Stimulated activated CD4-positive, alpha-beta T cell treated with anti-CD3 and anti-CD28 coated beads, TNF-alpha, amount 100 ng/mL, for 48 hours (primary cell): ENCODE measurements around the gene SIRT2.
"Not testable (repeated sequence)": the region's sequence is repeated elsewhere in the genome, so short reads cannot be mapped to it uniquely, and the experiment has no call there.

Experiments used
- DNase-seq, 3 donors: peaks; one replicate each; pipeline ENCODE4 v3.0.0-alpha.2; 2020; ENCODE audit warnings: low read depth in 3 of 3

Gene SIRT2

DNA sequence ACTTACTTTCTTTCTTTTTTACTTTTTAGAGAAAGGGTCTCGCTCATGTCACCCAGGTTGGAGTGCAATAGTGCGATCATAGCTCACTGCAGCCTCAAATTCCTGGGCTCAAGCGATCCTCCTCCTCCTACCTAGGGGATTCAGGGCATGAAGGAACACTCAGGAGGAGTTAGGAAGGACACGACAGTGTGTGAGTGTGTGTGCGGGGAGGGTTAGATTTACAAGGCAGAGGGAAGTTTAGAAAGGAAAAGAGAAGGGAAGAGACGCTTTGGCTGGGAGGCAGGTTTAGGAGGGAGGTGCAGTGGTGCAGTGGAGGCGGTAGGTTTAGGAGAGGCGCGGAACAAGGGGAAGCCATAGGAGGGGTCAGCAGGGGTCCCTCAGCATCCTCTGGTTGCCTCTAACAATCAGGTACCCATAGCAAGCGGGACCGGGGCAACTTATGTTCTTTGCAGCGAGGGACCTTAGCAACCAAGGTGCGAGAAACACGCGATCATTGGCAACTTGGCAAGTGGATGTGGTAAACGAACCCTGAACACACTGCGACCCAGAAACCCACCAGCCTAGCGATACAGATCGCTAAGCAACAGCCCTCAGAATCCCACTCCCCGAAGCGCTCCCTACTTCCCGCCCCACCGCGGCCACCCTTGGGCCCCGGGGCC, 501 bp downstream of the SIRT2 start:
- no peak for DNase-seq

DNA sequence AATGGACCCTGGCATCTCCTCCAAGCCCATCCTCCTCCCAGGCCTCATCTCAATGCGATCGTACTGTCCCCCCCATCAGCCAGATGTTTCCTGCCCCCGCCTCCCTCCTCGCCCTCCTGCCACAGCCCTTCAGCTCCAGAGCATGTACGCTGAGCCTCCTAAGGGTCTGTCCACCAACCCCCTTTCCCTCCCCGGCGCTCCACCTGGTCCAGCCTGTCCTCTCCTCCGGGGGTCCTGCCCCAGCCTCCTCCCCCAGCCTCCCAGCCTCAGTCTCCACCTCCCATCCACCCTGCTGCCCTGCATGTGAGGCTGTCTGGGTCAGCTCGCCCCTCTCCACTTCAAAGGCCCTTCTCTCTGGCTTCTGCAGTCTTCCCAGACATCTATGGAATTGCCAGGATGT, 4.5 kb downstream of the SIRT2 start:
- no peak for DNase-seq

DNA sequence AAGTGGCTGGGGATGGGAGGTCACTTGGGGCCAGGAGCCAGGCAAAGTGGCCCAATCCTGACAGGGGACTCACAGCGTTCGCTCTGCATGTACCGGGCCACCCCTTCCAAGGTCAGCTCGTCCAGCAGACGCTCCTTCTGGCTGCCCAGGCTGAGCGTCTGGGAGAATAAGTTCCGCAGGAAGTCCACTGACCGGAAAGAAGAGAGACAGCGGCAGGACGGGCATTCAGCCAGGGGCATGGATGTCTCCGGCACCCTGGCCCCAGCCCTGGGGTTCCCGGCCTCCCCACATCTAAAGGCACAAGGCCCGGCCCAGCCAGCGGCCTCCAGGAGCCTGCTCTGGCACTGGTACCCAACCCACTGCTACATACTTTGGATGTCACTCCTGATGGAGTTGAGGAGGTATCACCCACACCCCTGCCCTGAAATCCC, 6.1 kb downstream of the SIRT2 start:
- DNase-seq, result no peak

DNA sequence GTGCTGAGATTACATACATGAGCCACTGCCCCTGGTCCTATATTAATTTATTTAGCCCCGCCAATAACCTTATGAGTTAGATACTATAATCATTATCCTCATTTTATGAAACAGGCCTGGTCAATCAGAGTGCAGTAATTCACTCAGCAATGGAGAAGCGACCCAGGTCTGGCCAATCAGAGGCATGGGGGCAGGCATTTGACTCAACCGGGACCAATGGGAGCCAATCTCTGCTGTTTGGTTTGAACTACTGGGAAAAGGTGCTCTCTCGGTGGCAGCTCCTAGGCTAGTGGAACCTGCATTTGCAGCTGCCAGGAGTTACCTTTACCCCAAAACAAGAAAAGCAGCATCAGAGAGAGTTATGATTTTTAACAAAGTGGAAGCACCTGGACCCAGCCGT, 6.6 kb downstream of the SIRT2 start:
- no peak for DNase-seq

DNA sequence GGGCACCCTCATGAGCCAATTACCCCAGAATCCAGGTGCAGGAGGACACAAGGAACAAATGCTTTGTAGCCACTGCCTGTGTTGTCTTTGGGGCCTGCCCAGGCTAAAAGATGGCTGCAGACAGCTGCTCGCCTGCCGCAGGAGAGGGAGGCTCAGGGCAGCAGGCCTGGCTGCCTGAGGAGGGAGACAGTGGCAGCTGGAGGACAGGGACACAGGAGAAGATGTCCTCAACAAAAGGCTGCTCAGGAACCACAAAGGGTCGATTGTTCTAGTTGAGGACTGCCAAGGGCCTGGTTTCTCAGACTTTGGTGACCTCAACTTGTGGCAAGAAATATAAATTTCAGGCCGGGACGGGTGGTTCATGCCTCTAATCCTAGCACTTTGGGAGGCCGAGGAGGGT, 7.6 kb downstream of the SIRT2 start:
- no peak for DNase-seq

DNA sequence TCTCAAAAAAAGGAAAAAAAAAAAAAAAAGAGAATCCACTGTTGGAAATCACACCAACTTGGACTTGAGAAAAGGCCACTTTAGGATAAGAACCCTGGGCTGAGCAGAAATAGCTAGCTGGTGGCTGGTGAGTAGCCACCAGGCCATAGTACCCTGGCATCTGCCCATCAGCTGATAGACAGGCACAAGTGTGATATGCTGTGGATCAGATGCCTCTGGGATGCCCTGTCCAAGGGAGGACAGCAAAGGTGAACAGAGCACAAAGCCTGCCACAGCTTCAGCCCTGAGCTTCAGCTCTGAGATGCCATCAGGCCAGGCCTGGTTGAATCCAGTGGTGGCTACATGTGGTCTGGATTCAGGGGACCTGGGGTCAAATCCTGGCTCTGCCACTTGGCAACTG, 8.7 kb downstream of the SIRT2 start:
- DNase-seq, result no peak

DNA sequence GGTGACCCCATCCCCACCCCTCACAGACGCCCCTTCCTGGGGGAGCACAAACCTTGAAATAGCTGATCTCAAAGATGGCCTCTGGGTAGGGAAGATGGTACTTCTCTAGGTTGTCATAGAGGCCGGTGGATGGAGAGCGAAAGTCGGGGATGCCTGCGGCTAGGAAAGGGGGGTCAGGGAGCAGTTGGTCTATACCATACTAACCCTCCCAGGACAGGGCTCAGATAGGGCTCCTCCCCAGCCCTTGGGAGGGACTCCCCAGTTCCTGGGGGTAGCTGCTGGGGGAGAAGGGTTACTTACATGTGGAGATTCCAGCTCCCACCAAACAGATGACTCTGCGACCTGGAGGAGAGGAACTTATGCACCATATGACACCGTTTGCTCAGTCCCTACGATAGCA, 9.6 kb downstream of the SIRT2 start:
- DNase-seq, result no peak

DNA sequence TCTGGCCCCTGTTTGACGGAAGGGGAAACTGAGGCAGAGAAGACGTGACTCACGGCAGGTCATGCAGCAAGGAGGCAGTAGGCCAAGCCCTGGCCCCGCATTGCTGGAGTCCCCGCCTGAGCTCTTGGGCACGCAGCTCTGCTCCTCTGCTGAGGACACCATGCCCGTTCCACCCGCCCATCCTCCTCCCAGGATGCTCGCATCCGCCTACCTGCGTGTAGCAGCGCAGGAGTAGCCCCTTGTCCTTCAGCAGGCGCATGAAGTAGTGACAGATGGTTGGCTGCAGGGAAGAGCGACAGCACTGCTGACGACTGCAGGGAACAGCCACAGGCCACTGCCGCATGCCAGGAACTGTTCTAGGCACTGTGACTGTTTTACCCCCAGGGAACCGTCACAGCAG, 10.5 kb downstream of the SIRT2 start:
- DNase-seq, result no peak

DNA sequence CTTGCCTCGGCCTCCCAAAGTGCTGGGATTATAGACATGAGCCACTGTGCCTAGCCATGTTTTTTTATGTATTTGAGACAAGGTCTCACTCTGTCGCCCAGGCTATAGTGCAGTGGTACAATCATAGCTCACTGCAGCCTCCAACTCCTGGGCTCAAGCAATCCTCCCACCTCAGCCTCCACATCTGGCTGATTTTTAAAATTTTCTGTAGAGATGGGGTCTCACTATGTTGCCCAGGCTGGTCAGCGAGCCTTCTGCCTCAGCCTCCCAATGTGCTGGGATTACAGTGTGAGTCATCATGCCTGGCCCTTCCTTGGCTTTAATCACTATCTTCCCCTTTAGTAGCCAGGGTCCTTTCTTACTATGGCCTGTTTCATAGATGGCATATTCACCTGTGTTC, 14.7 kb downstream of the SIRT2 start:
- not testable (repeated sequence) for DNase-seq

DNA sequence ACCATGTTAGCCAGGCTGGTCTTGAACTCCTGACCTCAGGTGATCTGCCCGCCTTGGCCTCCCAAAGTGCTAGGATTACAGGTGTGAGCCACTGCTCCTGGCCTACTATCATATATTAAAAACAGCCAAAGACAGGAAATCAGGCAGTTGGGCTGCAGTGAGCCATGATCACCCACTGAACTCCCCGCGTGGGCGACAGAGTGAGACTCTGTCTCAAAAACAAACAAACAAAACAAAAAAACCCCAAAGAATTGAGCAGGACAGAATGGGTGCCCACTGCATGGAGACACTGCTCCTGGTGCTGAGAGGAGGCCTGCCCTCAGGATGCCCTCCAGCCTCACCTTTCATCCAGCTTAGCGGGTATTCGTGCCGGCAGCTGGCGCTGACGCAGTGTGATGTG, 16.1 kb downstream of the SIRT2 start:
- no peak for DNase-seq

DNA sequence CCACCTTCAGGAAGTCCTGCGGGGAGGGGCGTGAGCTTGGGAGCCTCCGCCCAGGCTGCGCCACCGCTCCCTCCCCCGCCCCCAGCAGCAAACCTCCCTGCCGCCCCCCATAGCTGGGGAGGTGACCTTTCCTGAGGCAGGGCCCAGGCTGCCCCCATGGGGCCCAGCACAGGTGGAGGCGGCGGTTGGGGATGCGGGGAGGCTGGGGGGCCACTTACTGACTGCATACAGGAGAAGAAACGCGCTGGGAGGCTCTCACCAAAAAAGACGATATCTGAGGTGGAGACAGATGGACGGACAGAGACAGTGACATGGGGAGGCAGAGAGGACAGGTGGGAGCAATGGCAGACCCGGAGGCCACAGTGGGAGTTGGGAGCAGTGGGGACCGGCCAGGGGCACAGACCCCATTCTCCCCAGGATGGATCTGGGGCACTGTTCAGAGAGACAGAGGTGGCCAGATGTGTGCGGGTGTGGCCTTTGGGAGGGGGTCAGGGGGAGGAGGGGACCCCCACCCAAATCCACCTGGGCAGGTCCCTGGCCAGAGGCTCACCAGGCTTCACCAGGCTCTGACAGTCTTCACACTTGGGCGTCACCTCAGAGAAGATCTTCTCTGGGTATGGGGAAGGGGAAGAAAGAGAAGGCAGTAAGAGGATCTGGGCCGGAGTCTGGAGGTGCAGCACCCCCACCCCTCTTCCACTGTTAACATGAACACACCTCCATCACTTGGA, 18.4 kb downstream of the SIRT2 start:
- DNase-seq, result no peak

DNA sequence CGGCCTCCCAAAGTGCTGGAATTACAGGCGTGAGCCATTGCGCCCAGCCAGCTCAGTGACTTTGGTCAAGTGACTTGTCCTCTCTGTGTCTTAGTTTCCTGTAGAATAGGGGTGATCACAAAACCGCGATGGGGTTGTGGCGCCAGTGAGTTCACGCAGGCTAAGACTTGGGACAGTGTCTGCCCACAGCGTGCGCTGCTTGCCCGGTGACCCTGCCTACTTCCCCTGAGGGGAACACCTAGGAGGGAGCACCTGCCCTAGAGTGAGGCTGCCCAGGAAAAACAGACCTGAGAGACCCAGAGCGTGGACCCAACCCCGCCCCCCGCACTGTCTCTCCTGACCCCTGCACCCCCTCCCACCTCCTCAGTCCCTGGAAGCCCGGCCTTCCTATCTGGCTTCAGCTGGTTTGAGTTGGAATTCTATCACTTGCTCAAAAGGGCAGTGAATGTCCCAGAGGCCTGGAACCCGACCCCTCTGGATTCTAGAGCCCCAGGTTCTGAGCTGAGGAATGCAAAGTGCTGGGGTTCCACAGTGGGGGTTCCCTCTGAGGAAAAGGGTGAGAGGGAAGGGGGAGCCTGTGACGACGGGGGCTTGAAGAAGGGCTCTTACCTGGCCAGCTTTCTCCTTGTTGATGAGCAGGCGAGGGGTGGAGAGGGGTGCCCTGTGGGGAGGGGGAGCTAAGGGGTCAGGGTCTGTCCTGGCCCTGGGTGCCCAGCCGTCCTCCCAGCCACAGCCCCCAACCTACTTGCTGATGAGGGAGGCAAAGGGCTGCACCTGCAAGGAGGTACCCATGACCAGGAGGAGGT, 19.1 kb downstream of the SIRT2 start:
- DNase-seq, result no peak

DNA sequence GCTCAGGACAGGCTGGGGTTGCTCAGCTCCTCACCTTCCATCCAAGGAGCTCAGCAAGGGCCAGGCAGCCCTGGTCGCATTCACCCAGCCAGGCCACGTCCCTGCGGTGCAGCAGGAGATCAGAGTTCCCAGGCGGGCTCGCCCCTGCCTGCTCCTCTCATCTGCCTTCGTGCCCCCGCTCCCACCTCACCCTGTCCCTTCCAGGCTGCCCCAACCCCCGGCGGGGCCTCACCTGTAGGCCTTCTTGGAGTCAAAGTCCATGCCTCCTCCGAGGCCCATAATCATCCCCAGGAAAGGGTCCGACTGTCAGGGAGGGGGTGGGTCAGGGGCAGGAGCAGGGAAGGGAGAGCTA, 20.0 kb downstream of the SIRT2 start:
- DNase-seq, result no peak

DNA sequence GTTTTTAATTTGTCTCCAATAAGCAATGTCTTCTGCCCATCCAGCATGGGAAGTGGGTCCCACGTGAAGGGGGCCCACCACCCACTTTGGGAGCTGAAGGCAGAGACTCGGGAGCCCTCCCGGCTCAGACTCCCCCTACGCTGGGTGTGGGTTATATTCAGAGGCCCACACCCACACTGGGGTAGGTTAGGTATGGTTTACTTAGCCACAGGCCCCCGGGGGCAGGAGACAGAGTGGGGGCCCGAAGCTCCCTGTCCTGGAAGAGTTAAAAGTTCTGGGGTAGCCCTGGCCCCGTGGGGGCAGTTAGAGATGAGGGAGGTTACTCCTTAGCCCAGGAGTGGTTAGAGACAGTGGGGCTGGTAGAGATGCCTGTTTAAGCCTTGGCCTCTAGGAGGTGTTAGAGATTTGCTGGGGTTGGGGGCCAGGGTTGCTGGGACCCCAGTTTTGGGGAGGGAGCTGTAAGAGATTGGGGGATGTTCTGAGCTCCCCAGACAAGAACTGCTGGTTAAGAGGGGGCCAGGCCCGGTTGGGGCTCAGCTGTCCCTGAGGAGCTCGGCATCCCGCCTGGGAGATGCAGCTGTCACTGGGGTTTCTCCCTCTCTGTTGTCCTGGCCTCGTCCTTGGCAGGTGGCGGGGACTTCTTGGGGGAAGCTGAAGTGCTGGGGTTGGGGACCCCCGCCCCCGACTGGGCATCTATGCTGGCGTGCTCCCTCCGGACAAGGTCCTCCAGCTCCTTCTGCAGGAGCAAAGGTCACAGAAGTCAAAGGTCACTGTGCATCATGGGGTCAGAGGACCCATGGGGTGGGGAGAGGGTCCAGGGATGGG, 20.6 kb downstream of the SIRT2 start:
- DNase-seq, result no peak

DNA sequence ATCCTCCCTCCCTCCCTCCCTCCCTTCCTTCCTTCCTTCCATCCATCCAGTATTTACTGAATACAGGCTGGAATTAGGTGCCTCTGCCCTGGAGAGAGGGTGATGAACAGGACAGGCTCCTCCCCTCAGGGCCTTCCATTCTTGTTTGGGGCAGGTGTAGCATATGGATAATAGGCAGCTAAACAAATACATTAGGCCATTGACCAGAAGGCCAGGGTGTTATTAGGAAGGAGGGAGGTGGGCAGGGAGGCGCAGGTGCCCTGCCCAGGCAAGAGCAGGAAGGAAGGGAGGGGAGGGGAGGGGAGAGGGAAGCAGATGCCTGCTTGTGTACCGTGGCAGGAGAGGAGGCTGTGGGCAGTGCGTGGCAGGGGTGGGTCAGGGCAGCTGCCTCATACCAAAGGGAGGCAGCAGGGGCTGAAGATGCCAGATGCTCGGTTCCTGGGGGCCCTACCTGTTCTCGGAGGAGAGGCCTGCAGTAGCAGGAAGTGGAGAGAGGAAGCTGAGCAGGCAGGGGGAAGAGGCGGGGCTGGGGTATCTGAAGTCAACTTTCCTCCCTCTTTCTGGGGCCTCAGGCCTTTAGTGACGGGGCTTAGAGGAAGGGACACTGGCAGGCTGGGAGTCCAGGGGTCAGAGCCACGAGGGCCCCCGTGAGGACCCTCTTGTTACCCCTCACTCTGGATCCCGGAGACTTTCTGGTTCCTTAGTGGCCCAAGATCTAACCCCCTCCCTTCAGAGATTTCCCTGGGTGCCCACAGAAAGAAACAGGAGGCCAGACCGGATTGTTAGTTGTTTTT, 21.4 kb downstream of the SIRT2 start, which contains the start of gene RINL:
RINL (minus strand) TSS at position 495 of the 794 bp plus-strand sequence. CDS start 1,533 bp downstream, outside the sequence.
- peak; percentile 37 to 70 (median 41) for DNase-seq

DNA sequence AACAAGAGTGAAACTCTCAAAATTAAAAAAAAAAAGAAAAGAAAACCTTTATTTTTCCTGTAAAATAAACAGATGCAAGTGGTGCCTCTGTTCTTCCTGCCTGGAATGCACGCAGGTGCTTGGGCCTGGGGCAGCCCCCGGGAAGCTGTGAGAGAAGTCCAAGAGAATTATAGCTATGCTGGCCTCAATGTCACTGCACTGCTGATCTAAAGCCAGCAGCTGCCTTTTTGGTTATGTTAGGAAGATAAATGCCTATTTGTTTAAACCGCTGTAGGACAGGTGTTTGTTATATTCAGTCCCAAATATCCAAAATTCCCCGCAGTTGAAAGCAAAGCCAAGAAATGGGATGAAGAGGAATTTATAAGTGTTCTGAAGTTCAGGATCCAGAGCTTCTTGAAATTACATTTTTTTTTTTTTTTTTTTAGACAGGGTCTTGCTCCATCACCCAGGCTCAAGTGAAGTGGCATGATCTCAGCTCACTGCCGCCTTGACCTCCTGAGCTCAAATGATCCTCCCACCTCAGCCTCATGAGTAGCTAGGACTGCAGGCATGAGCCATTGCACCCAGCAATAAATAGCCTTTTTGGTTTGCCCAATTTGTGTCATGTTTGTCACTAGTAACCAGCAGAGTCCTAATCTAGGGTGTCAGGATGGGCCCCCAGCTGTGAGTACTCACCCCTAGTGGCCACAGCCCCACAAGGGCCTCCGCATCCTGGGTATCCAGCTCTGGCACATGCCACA, 23.6 kb downstream of the SIRT2 start:
- no peak for DNase-seq

DNA sequence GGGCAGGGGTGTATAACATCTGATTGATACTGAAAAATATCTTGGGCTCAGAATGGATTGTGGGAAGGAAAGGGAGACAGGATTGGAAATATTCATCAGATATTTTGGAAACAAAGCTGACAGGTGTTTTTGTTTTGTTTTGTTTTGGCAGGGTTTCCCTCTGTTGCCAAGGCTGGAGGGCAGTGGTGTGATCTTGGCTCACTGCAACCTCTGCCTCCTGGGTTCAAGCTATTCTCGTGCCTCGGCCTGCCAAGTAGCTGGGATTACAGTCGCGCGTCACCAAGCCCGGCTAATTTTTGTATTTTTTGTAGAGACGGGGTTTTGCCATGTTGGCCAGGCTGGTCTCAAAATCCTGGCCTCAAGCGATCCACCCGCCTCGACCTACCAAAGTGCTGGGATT, 26.0 kb downstream of the SIRT2 start:
- not testable (repeated sequence) for DNase-seq

DNA sequence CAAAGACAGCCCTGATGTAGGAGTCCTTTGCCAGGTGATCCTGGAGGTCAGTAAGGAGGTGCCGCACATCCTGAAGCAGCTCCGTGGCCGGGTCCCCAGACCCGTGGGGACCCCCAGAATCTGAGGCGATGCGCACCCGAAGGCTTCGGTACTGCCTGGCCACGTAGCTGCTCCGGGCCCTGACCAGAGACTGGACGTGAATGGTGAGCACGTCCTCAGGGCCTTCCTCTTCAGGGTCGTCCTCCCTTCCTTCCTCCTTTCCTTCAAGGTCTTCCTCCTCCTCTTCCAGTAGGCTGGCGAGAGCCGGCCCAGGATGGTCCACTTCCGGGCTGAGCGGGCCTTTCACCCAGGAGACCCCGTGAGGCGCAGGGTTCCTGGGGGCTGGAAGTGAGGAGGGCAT, 28.8 kb downstream of the SIRT2 start:
- DNase-seq, result no peak

DNA sequence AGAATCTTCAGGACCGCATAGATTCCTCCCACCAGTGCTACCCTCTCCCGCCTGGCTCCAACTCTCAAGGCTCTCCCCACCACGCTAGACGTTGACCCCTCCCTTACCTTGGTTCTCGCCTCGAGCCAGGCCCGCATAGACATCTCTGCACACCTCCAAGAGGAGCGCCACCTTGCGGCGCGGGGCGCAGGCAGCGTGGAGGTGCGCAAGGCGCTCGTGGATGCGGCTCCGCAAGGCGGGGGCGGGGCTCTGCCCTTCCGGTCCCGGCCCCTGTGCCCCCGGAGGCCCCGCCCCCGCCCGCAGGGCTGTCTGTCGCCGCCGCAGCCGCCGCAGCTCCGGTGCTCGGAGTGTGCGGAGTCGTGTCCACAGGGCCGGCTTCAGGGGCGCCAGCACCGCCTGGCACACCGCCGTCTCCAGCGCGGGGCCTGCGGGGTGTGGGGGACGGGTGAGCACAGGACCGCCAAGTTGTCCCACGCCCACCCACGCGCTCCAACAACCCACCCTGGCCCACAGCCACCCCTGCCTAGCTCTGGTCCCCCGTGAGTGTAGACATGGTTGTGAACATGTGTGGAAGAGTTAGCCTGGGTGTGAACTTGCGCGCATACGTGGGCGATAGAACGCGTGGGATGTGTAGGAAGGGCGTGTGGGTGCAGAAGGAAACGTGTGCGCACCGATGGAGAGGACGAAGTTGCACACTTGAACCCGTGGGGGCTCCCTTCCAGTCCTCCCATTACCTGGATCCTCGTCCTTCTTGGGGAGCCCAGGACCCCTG, 29.4 kb downstream of the SIRT2 start:
- peak; percentile 87 to 92 (median 87) for DNase-seq
